ENCODE measurements around the gene VANGL1.

DNA sequence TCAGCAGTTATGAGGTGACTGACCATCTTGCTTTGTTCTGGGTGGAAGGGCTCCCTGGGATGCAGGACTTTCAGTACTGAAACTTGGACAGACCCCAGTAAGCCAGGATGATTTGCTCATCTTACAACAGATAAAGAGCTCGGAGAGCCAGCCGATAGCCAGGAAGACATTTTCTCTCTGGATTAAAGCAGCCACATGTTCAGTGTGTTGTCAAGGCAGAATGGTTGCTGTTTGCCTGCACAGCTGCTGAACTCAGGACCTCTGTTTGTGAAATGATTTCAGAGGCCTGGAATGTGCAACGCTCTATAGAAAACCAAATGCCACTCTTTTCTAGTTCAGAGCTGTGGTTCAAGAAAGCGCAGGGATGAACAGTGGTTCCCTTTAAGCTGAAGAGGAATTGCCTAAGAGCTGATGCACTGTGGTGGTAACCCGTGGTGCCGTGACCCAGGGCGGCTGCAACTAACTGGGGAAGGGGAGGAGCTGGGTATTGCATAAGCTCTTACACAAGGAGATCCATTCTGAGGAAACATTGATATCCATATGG lies 86.0 kb downstream of the VANGL1 start:
- TF ChIP-seq POLR2A (IDR thresholded peaks at IDR 0.05; ENCODE audit: low read depth, low read length) (no peak), POLR2AphosphoS5 (IDR thresholded peaks at IDR 0.05; ENCODE audit: low read depth, low read length) (no peak), TAF1 (IDR thresholded peaks at IDR 0.05; ENCODE audit: low read depth, low read length) (no peak), POU2F2 (IDR thresholded peaks at IDR 0.05; ENCODE audit: low read depth, low read length) (no peak), SPI1 (IDR thresholded peaks at IDR 0.05; ENCODE audit: low read depth, low read length) (no peak)

All from GM12891 (cell line).